HepG2 (cell line): ENCODE results near the gene SBDS. TPM values are rescaled to one million over a fixed set of nuclear protein-coding genes. Genes with fewer than 3 reads are reported as not detected.
"Not testable (repeated sequence)": the region's sequence is repeated elsewhere in the genome, so short reads cannot be mapped to it uniquely, and the experiment has no call there.

Source experiments
- ATAC-seq: fragments of 200-7000 bp; cut with Tn5 transposase; 3 replicates; pipeline ENCODE4 v1.9.1; 2020; ENCODE audit warnings: mild to moderate bottlenecking, moderate library complexity
- BruUV-seq: library from RNA; stranded (reverse); fragments of 400-500 nt; replicated peaks from 2 replicates; lab custom pipeline; 2021; lab: Mats Ljungman, UMichigan
- CTCF ChIA-PET: fragments of 300-600 bp; formaldehyde crosslinking; extraction: SDS; loops from one replicate; lab custom pipeline; 2021; ENCODE audit warnings: low total read pairs, inconsistent platforms, low intra/inter-chr PET ratio; lab: Yijun Ruan, JAX
- POLR2A ChIA-PET: fragments of 350-600 bp; sonication (Branson Sonifier 250); formaldehyde crosslinking; loops from one replicate; lab custom pipeline; 2020; ENCODE audit warnings: antibody characterized with exemption, inconsistent platforms; lab: Yijun Ruan, JAX
- DNase-seq: peaks from one replicate; pipeline ENCODE4 v3.0.0-alpha.2; 2015; ENCODE audit warnings: low spot score
- FAIRE-seq: peaks from 3 replicates; lab custom pipeline; 2011; peaks lifted over from hg19 to GRCh38; lab: Jason Lieb, UNC
- H2AFZ ChIP-seq: one replicate; pipeline ENCODE4 v1.6.1; 2011; ENCODE audit warnings: low read length, inconsistent platforms
- H3K27ac ChIP-seq: fragments of 300-600 bp; 3 replicates; pipeline ENCODE4 v1.8.0; 2011; ENCODE audit warnings: mixed run types, mild to moderate bottlenecking, mixed read lengths, low read length, inconsistent platforms; ENCODE audit not compliant: insufficient read depth; ENCODE audit errors: extremely low read length
- H3K27me3 ChIP-seq, 2 experiments: fragments of 200-600 bp in 1 of 2; 2 replicates in 1 of 2; 3 replicates in 1 of 2; pipeline versions ENCODE4 v1.6.0 to v1.8.0; 2011; ENCODE audit warnings: low read length in 2 of 2, mild to moderate bottlenecking in 2 of 2, moderate library complexity in 2 of 2, inconsistent platforms in 1 of 2; ENCODE audit not compliant: insufficient read depth in 2 of 2, control insufficient read depth in 1 of 2
- H3K36me3 ChIP-seq, 2 experiments: fragments of 200-600 bp in 1 of 2; replicated peaks in 1 of 2; 2 replicates in 1 of 2; 3 replicates in 1 of 2; pipeline versions ENCODE4 v1.5.1 to v1.8.0; 2011; ENCODE audit warnings: low read length in 2 of 2, inconsistent platforms in 1 of 2; ENCODE audit not compliant: insufficient read depth in 2 of 2, control insufficient read depth in 1 of 2
- H3K4me1 ChIP-seq: 2 replicates; pipeline ENCODE4 v1.5.1; 2012; ENCODE audit warnings: low read length, inconsistent platforms; ENCODE audit not compliant: insufficient read depth
- H3K4me2 ChIP-seq: 2 replicates; pipeline ENCODE4 v1.6.0; 2011; ENCODE audit warnings: low read depth, low read length, inconsistent platforms
- H3K4me3 ChIP-seq, 3 experiments: fragments of 200-600 bp in 1 of 3; sonication (generic), shearing (Covaris generic) in 1 of 3; replicated peaks in 1 of 3; 2 replicates each; pipeline ENCODE4 v1.5.1; 2011 to 2016; ENCODE audit warnings: low read length in 3 of 3, inconsistent platforms in 2 of 3, low read depth in 2 of 3, mild to moderate bottlenecking in 2 of 3, control low read depth in 1 of 3, mixed read lengths in 1 of 3; ENCODE audit not compliant: insufficient read depth in 1 of 3
- H3K79me2 ChIP-seq: one replicate; pipeline ENCODE4 v1.6.1; 2011; ENCODE audit warnings: low read length, inconsistent platforms; ENCODE audit not compliant: insufficient read depth
- H3K9ac ChIP-seq: 2 replicates; pipeline ENCODE4 v1.6.0; 2011; ENCODE audit warnings: mild to moderate bottlenecking, low read depth, low read length, inconsistent platforms; ENCODE audit not compliant: insufficient read depth
- H3K9me3 ChIP-seq: 2 replicates; pipeline ENCODE4 v1.5.1; 2012; ENCODE audit warnings: mild to moderate bottlenecking, low read length
- H4K20me1 ChIP-seq: 2 replicates; pipeline ENCODE4 v1.6.0; 2011; ENCODE audit warnings: inconsistent platforms, mild to moderate bottlenecking, low read length, moderate library complexity; ENCODE audit not compliant: insufficient read depth
- CCAR2 ChIP-seq: fragments of 200-400 bp; formaldehyde crosslinking; optimal IDR thresholded peaks from 2 replicates; pipeline ENCODE3; 2018; ENCODE audit warnings: low read depth, mild to moderate bottlenecking, low read length, moderate library complexity
- EEA1 ChIP-seq: sonication (generic); formaldehyde crosslinking; IDR thresholded peaks from 2 replicates; pipeline ENCODE4 v1.5.1; 2020; ENCODE audit warnings: mild to moderate bottlenecking, missing genetic modification reagents, borderline replicate concordance
- HOXA9 ChIP-seq: sonication (generic); formaldehyde crosslinking; IDR thresholded peaks from 2 replicates; pipeline ENCODE4 v1.8.1; 2022; ENCODE audit warnings: missing genetic modification reagents, mild to moderate bottlenecking, moderate library complexity, borderline replicate concordance
- HOXD1 ChIP-seq: sonication (generic); formaldehyde crosslinking; IDR thresholded peaks from 2 replicates; pipeline ENCODE4 v1.5.0; 2020; ENCODE audit warnings: missing genetic modification reagents
- LCORL ChIP-seq, 2 experiments: fragments of 450-650 bp in 1 of 2; sonication (generic) in 1 of 2; formaldehyde crosslinking in 1 of 2; IDR thresholded peaks; 2 replicates each; pipeline versions ENCODE4 v1.5.0 to v1.6.1; 2017 to 2020; ENCODE audit warnings: antibody characterized with exemption in 1 of 2, missing genetic modification reagents in 1 of 2
- MEIS2 ChIP-seq: sonication (generic); formaldehyde crosslinking; IDR thresholded peaks from 2 replicates; pipeline ENCODE4 v1.9.0; 2021; ENCODE audit warnings: mild to moderate bottlenecking, missing genetic modification reagents
- NONO ChIP-seq, 2 experiments: fragments of 450-650 bp in 1 of 2; sonication (generic) in 1 of 2; formaldehyde crosslinking in 1 of 2; IDR thresholded peaks in 1 of 2; conservative IDR thresholded peaks in 1 of 2; 2 replicates each; pipeline versions ENCODE4 v1.6.1 to v1.8.0; 2017 to 2022; ENCODE audit warnings: mild to moderate bottlenecking in 1 of 2, missing genetic modification reagents in 1 of 2, moderate library complexity in 1 of 2
- PRMT3 ChIP-seq: sonication (generic); formaldehyde crosslinking; IDR thresholded peaks from 2 replicates; pipeline ENCODE4 v1.8.1; 2022; ENCODE audit warnings: low read depth, mild to moderate bottlenecking, moderate library complexity, missing genetic modification reagents, borderline replicate concordance
- WGBS: methylation state at CpG from one replicate; pipeline ENCODE4 v1.1.6; 2017; ENCODE audit warnings: low lambda C conversion rate; 5-methylcytosine and 5-hydroxymethylcytosine counted together
- in situ Hi-C: cut with HindIII; loops from 2 replicates; pipeline ENCODE4 v1.10.0; 2017; ENCODE audit warnings: low pct_unique_long_range_greater_than_20kb; ENCODE audit not compliant: extremely low pct_ligation_motif_present
- intact Hi-C: fragments of 100-400 bp; cut with micrococcal nuclease; formaldehyde crosslinking; loops from one replicate; pipeline ENCODE4 v1.10.0; 2022; ENCODE audit not compliant: unreplicated experiment
- polyA plus RNA-seq, 8 experiments: library from polyadenylated mRNA; depleted of rRNA in 3 of 8; stranded (reverse) in 7 of 8; unstranded in 1 of 8; fragments of >200 nt; fragmentation: Illumina TruSeq in 4 of 8; extraction: Trizol in 4 of 8; gene quantifications; 2 replicates each; pipeline versions ENCODE4 v1.2.1 to v1.2.3, GENCODE V29; 2011 to 2016; ENCODE audit warnings: low read depth in 4 of 8, missing spikeins in 1 of 8, mixed read lengths in 1 of 8; ENCODE audit not compliant: insufficient read depth in 1 of 8
- total RNA-seq, 5 experiments: library from RNA; depleted of rRNA; stranded (reverse); fragments of >200 nt; fragmentation: Illumina TruSeq; extraction: Trizol; gene quantifications; 2 replicates each; pipeline ENCODE4 v1.2.3, GENCODE V29; 2016; ENCODE audit warnings: low read depth in 1 of 5

The SBDS gene
- total and polyA plus RNA-seq, 2 of the 13 experiments (the other 11 are each of a cell fraction or from before 2014, with no cell fraction given), result 39.1 to 79.3 TPM

- TF ChIP-seq PRMT3 (CRISPR knock-in tag) (no peak), HOXD1 (no peak), LCORL (IDR thresholded peaks at IDR 0.05) (no peak), LCORL (CRISPR knock-in tag; IDR thresholded peaks at IDR 0.05) (no peak), CCAR2 (no peak), EEA1 (CRISPR knock-in tag) (no peak), MEIS2 (no peak), HOXA9 (CRISPR knock-in tag) (no peak), NONO (IDR thresholded peaks at IDR 0.05) (no peak), NONO (CRISPR knock-in tag; conservative IDR thresholded peaks at IDR 0.05) (no peak)
These were observed 11.6 kb upstream of the SBDS start (continued) for GRCh38 chr7:67006965-67007364.

- H2AFZ ChIP-seq, FAIRE-seq, H3K4me3 ChIP-seq, H3K9ac ChIP-seq, H4K20me1 ChIP-seq, intact Hi-C loops, H3K79me2 ChIP-seq, DNase-seq, in situ Hi-C loops, ATAC-seq, CTCF ChIA-PET, BruUV-seq, H3K27ac ChIP-seq, H3K9me3 ChIP-seq, H3K4me2 ChIP-seq, POLR2A ChIA-PET, H3K4me1 ChIP-seq, H3K27me3 ChIP-seq: not testable (repeated sequence)
- 90% methylated on average over 2 of the region's 2 CpGs for WGBS
- H3K36me3 ChIP-seq, result peaks cover 5 to 15% of the 10 kb centered on the region in 2 experiments; a peak in 4 of 5 replicates
These were observed 8.8 kb upstream of the SBDS start for GRCh38 chr7:67004145-67004544.
